ENCODE results near the gene KAZN.

DNA sequence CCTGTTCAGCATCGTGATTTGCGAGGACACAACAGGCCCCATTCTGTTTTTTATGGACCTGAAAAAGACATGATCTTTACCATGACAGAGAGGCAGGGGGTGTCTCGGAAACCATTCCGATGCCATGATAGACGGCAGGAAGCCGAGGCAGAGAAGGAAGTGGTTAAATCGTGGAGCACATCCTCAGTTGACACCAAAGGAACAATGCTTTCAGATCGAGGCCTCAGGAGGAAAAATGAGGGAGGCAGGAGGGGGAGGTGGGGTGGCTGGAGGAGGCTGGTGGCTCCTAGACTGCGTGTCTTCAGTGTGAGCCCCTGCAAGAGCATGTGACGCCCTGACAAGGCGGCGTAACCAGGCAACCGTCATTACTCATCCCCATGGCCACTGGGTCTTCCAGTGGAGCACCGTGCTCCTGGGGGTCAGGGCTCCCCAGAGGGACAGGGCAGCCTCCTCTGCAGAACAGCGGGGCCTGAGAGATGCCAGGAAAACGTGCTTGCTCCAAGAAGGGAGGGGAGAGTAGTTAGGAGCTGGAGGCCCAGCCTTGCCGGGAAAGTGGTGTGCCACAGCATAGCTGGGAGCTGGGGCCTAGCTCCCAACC is 382.2 kb downstream of the KAZN start:
- TF ChIP-seq CEBPB (IDR thresholded peaks at IDR 0.05), result no peak
- TF ChIP-seq CTCF (IDR thresholded peaks at IDR 0.05), result no peak
- no peak for TF ChIP-seq JUN (IDR thresholded peaks at IDR 0.05)
- no peak for TF ChIP-seq REST (IDR thresholded peaks at IDR 0.05)
- TF ChIP-seq EP300 (IDR thresholded peaks at IDR 0.05), result no peak
- TF ChIP-seq HEYL (CRISPR knock-in tag; IDR thresholded peaks at IDR 0.05), result no peak
- no peak for TF ChIP-seq RFX5 (IDR thresholded peaks at IDR 0.05)
- no peak for TF ChIP-seq BHLHE40 (IDR thresholded peaks at IDR 0.05; ENCODE audit: low read depth, low read length)

Data from A549 (cell line).